EH (cell line): Measurements from ENCODE around the gene CWC15.
"Not testable (repeated sequence)": the region's sequence is repeated elsewhere in the genome, so short reads cannot be mapped to it uniquely, and the experiment has no call there.

Experiments used
- DNase-seq: peaks from one replicate; pipeline ENCODE4 v3.0.0-alpha.2; 2015; ENCODE audit warnings: low read depth

Gene CWC15

DNA sequence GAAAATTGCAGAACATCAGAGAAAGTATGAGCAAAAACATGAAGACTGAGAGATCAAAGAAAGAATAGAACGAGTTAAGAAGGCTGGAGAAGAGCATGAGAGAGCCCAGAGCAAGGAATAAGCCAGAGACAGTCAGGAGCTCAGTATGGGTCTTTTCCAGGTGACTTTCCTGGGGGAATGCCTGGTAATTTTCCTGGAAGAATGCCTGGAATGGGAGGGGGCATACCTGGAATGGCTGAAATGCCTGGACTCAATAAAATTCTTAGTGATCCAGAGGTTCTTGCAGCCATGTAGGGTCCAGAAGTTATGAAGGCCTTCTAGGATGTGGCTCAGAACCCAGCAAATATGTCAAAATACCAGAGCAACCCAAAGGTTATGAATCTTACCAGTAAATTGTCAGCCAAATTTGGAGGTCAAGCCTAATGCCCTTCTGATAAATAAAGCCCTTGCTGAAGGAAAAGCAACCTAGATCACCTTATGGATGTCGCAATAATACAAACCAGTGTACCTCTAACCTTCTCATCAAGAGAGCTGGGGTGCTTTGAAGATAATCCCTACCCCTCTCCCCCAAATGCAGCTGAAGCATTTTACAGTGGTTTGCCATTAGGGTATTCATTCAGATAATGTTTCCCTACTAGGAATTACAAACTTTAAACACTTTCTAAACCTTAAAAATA is 59.5 kb downstream of the CWC15 start:
- not testable (repeated sequence) for DNase-seq

DNA sequence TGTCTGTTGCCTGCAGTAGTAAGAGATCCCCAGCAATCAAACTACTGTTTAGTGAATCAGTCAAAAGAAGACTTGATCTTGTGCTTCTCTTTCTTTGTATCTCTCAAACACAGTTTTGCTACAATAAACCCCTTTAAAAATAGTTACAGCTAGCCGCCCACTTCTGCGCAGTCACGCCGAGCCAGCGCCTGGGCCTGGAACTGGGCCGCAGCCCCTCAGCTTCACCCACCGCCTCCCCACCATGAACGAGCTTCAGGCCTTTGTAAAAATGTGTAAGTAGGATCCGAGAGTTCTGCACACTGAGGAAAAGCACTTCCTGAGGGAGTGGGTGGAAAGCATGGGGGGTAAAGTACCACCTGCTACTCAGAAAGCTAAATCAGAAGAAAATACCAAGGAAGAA is 60.5 kb downstream of the CWC15 start:
- DNase-seq = no peak
